HG03354 (cell line): ENCODE data around the gene TTC7B.
"Not testable (repeated sequence)": the region's sequence is repeated elsewhere in the genome, so short reads cannot be mapped to it uniquely, and the experiment has no call there.

Source experiments
- ATAC-seq: cut with Tn5 transposase; IDR thresholded peaks from one replicate; pipeline ENCODE4 v1.9.1; 2021; ENCODE audit warnings: mild to moderate bottlenecking; ENCODE audit not compliant: unreplicated experiment, poor library complexity, severe bottlenecking

TTC7B gene

GRCh38 chr14:90815822-90816662, at the start of gene TTC7B:
TTC7B (minus strand) TSS chr14:90816430; CDS start chr14:90816295, 135 bp downstream.
- peak; percentile 69 for ATAC-seq

GRCh38 chr14:90864741-90865140, 48.5 kb upstream of the TTC7B start:
- no peak for ATAC-seq

- no peak for ATAC-seq
Observed at GRCh38 chr14:90858511-90858910, 42.3 kb upstream of the TTC7B start.

- ATAC-seq: no peak
Observed at GRCh38 chr14:90857866-90858265, 41.6 kb upstream of the TTC7B start.

- ATAC-seq: not testable (repeated sequence)
Observed at GRCh38 chr14:90856115-90856514, 39.9 kb upstream of the TTC7B start.

GRCh38 chr14:90853116-90853515, 36.9 kb upstream of the TTC7B start:
- no peak for ATAC-seq

GRCh38 chr14:90851327-90852036, 35.3 kb upstream of the TTC7B start:
- no peak for ATAC-seq

- no peak for ATAC-seq
Observed at GRCh38 chr14:90850487-90850886, 34.3 kb upstream of the TTC7B start.

GRCh38 chr14:90849787-90850444, 33.7 kb upstream of the TTC7B start:
- no peak for ATAC-seq

GRCh38 chr14:90848944-90849731, 32.9 kb upstream of the TTC7B start:
- ATAC-seq: no peak

GRCh38 chr14:90846511-90846910, 30.3 kb upstream of the TTC7B start:
- ATAC-seq: no peak

- no peak for ATAC-seq
Observed at GRCh38 chr14:90844321-90844720, 28.1 kb upstream of the TTC7B start.

GRCh38 chr14:90842726-90843125, 26.5 kb upstream of the TTC7B start:
- ATAC-seq: no peak

- not testable (repeated sequence) for ATAC-seq
Observed at GRCh38 chr14:90840667-90841066, 24.4 kb upstream of the TTC7B start.

GRCh38 chr14:90839889-90840266, 23.6 kb upstream of the TTC7B start:
- ATAC-seq: no peak

- no peak for ATAC-seq
Observed at GRCh38 chr14:90839024-90839888, 23.0 kb upstream of the TTC7B start.

- ATAC-seq: not testable (repeated sequence)
Observed at GRCh38 chr14:90838531-90838930, 22.3 kb upstream of the TTC7B start.

- no peak for ATAC-seq
Observed at GRCh38 chr14:90837355-90837754, 21.1 kb upstream of the TTC7B start.

GRCh38 chr14:90836692-90837063, 20.4 kb upstream of the TTC7B start:
- ATAC-seq: no peak
